ENCODE results near the gene TMEM234. TPM values are rescaled to one million over a fixed set of nuclear protein-coding genes. Genes with fewer than 3 reads are reported as not detected.

TMEM234 gene
- total RNA-seq, 4 donors from 2014 or later: 7.7 to 18.7 (median 12.6) TPM

DNA sequence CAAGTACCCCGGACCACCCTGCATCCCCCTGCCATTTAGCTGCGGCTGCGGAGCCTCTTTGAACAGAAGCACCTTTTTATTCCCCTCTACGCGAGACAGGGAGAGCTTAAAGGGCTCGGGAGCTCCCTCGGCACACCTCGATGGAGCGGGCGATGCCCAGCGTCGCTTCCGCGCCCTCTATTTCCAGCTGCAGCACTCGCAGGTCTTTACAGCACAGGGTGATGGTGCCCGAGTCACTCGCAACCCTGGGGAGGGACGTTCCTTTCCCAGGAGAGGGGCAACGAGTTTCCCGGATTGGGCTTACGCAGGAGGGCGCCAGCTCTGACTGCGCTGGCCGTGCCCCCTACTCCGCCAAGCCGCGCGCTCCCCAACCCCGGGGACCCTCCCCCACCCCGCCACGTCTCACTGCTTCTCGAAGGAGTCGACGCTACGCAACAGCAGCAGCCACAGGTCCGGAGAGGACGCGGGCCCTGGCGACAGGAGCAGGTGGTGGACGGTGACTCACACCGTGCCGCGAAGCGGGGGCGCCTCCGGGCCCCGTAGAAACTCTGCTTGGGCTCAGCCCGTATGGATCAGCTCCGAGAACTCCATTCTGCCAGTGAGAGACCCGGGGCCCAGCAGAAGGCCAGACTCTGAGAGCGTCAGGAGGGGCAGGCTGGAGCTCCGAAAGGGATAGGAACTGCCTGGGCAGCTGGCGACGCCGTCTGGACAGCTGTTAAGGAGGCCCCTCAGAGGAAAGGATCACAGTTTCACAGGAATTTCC is 19.0 kb upstream of the TMEM234 start:
- no CpG with 5 or more reads among the region's 55 CpGs for WGBS
- H3K9me3 ChIP-seq: no peaks in the 10 kb centered on the region
- peak overlapping the region; percentile 59 for H3K27ac ChIP-seq
- H3K4me1 ChIP-seq: peaks cover 32% of the 10 kb centered on the region
- peak; percentile 83 to 84 for DNase-seq (ENCODE audit: low spot score in 2 of 2)
- TF ChIP-seq POLR2AphosphoS5 (IDR thresholded peaks at IDR 0.05) (no peak), POLR2A (IDR thresholded peaks at IDR 0.05) (no peak), EP300 (IDR thresholded peaks at IDR 0.05) (no peak)
- TF ChIP-seq, protein P1, sequence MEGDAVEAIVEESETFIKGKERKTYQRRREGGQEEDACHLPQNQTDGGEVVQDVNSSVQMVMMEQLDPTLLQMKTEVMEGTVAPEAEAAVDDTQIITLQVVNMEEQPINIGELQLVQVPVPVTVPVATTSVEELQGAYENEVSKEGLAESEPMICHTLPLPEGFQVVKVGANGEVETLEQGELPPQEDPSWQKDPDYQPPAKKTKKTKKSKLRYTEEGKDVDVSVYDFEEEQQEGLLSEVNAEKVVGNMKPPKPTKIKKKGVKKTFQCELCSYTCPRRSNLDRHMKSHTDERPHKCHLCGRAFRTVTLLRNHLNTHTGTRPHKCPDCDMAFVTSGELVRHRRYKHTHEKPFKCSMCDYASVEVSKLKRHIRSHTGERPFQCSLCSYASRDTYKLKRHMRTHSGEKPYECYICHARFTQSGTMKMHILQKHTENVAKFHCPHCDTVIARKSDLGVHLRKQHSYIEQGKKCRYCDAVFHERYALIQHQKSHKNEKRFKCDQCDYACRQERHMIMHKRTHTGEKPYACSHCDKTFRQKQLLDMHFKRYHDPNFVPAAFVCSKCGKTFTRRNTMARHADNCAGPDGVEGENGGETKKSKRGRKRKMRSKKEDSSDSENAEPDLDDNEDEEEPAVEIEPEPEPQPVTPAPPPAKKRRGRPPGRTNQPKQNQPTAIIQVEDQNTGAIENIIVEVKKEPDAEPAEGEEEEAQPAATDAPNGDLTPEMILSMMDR (IDR thresholded peaks at IDR 0.05): no peak
- no peaks in the 10 kb centered on the region for H3K36me3 ChIP-seq
- no peaks in the 10 kb centered on the region for H3K27me3 ChIP-seq
- H3K4me3 ChIP-seq: peak overlapping the region; percentile 54

DNA sequence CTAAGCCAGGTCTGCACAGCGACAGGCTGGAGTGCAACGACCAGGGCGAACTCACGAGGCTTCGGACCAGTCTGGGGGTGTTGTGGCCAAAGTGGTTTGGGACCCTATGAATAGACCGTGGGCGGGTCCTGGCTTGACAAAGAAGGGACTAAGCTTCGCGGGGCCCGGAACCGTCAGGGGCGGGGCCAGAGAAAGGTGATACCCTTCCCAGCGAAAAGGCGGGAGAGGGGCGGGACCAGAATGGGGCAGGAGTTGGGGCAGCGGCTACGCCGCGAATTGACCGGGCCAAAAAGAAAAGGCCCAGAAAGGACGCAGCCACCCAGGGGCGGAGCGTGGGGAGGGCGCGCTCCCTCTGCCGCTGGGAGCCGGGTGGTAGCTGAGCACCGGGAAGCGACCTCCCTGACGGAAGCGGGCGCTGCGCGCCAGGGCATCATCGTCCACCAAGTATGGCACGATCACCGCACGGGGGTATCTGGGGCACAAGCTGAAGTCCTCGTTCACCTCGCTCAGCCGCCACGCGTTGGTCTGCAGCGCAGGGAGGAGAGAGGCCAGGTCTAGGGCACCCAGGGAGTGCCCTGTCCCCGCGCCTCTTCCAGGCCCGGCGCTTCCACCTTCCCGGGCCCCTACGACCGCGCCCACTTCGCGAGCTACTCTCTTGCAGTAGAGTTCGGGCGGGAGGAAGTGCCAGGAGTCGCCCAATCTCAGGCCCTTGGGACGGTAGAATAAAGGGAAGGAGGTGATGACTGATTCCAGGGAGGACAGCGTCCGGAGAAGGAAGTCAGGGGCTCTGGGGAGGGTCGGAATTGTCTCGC is 18.2 kb upstream of the TMEM234 start:
- Histone ChIP-seq H3K4me1 (peaks cover 32% of the 10 kb centered on the region), H3K36me3 (peaks cover under 1% of the 10 kb centered on the region), H3K9me3 (no peaks in the 10 kb centered on the region), H3K4me3 (peak overlapping the region; percentile 54), H3K27ac (peak overlapping the region; percentile 59), H3K27me3 (no peaks in the 10 kb centered on the region)
- WGBS: 5% methylated on average over 22 of the region's 62 CpGs
- TF ChIP-seq POLR2A (IDR thresholded peaks at IDR 0.05): peak in 1 of 2 donors; percentile 29
- TF ChIP-seq, protein P1 (IDR thresholded peaks at IDR 0.05): no peak
- peak; percentile 84 to 86 for DNase-seq (ENCODE audit: low spot score in 2 of 2)

DNA sequence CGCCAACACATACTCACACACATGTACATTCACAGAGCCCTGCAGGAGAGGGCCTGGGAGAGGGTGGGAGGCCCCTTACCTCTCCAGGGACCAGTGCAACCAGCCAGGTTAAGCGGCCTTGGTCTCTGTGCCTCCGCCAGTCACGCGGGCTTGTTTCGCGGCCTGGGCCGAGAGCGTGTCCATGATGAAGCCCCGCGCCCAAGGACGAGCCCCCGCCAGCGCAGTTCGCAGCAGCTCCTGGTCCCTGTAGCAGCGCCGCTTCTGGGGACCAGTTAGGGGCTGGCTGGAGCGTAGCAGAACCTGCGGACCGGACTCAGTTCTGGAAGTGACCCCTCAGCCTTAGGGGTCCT is 17.6 kb upstream of the TMEM234 start:
- 53% methylated on average over 3 of the region's 20 CpGs for WGBS
- peaks cover 32% of the 10 kb centered on the region for H3K4me1 ChIP-seq
- TF ChIP-seq, protein P1 (IDR thresholded peaks at IDR 0.05): no peak
- no peak for TF ChIP-seq POLR2AphosphoS5 (IDR thresholded peaks at IDR 0.05)
- no peak for TF ChIP-seq EP300 (IDR thresholded peaks at IDR 0.05)
- no peak for TF ChIP-seq POLR2A (IDR thresholded peaks at IDR 0.05)
- H3K36me3 ChIP-seq: peaks cover 7% of the 10 kb centered on the region
- no peaks in the 10 kb centered on the region for H3K9me3 ChIP-seq
- H3K4me3 ChIP-seq: peak overlapping the region; percentile 54
- peak overlapping the region; percentile 59 for H3K27ac ChIP-seq
- DNase-seq (ENCODE audit: low spot score in 2 of 2): peak in 1 of 2 donors; percentile 65
- H3K27me3 ChIP-seq: no peaks in the 10 kb centered on the region

DNA sequence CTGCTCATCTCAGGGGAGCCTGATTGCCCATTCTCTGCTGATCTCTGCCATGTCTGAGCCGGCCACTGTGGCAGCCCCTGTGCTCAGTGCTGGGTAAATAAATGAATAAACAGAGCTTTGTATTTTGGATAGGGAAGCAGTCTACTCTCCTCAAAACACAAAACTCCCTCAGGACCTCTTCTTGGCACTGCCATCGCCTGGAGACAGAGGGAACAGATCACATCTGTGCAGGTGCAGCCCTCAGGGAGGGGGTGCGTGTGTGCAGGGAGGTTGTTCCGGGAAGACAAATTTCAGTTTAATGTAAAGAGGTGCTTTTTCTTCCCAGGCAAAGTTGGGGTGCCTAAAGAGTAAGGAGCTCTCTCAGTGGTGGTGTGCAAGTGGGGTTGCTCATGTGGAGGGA is 17.2 kb upstream of the TMEM234 start:
- WGBS: 39% methylated on average over 4 of the region's 4 CpGs
- H3K4me3 ChIP-seq: no peak overlapping the region
- H3K4me1 ChIP-seq: peaks cover 32% of the 10 kb centered on the region
- H3K9me3 ChIP-seq: no peaks in the 10 kb centered on the region
- DNase-seq (ENCODE audit: low spot score in 2 of 2): no peak
- no peak for TF ChIP-seq EP300 (IDR thresholded peaks at IDR 0.05)
- TF ChIP-seq, protein P1 (IDR thresholded peaks at IDR 0.05): no peak
- no peak for TF ChIP-seq POLR2AphosphoS5 (IDR thresholded peaks at IDR 0.05)
- TF ChIP-seq POLR2A (IDR thresholded peaks at IDR 0.05): no peak
- no peaks in the 10 kb centered on the region for H3K27me3 ChIP-seq
- peaks cover 11% of the 10 kb centered on the region for H3K36me3 ChIP-seq
- no peak overlapping the region for H3K27ac ChIP-seq

DNA sequence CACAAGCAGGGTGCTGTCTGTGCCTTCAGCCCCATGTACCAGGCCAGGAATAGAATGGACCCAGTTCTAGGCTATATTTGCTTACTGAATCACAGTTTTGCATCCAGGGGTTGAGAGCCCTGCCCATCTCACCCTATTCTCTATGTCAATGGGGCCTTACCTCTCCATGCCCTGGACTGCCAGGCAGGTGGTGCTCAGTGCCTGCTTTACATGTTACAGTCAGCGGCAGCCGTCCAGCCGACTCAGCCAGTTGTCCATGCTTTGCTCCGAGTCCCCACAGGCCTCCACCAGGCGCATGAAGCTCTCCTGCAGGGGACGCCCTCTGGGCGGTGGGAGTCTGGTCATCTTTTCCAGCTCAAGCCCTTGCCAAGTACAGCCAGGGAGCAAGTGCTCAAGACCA is 12.6 kb upstream of the TMEM234 start:
- no peak for DNase-seq (ENCODE audit: low spot score in 2 of 2)
- Histone ChIP-seq H3K27me3 (no peaks in the 10 kb centered on the region), H3K36me3 (peaks cover 36% of the 10 kb centered on the region), H3K4me1 (peaks cover 5% of the 10 kb centered on the region), H3K9me3 (no peaks in the 10 kb centered on the region), H3K27ac (no peak overlapping the region), H3K4me3 (no peak overlapping the region)
- TF ChIP-seq POLR2AphosphoS5 (IDR thresholded peaks at IDR 0.05): no peak
- no peak for TF ChIP-seq EP300 (IDR thresholded peaks at IDR 0.05)
- TF ChIP-seq, protein P1 (IDR thresholded peaks at IDR 0.05): no peak
- no peak for TF ChIP-seq POLR2A (IDR thresholded peaks at IDR 0.05)
- WGBS: 82% methylated on average over 7 of the region's 7 CpGs

Data from suprapubic skin (tissue), 4 donors.